ENCODE results near the gene PRKCE. TPM values are rescaled to one million over a fixed set of nuclear protein-coding genes. Genes with fewer than 3 reads are reported as not detected.

PRKCE gene
- total and polyA plus RNA-seq, 7 experiments from 2014 or later: 1.4 to 37.9 (median 19.5) TPM

DNA sequence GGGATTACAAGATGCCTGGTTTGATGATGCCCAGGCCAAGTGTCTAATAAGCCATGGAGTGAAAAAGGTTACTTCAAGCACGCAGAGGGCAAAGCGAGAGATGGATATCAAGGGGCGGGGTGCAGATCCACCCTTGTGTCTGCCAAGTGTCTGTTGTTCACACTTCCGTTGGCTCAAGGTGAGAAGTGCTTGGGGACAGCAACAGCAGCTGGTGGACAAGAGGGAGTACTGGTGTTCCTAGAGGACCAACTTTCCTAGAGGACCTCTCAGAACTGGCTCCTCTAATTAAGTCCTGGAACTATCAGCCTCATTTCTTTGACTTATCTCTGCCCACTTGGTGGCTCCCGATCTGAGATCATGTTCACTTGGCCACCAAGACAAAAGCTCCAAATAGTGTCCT, 299.1 kb downstream of the PRKCE start:
- H3K27ac ChIP-seq (ENCODE audit: low read depth, low read length): no peak overlapping the region
- H3K4me3 ChIP-seq (ENCODE audit: low read length): no peak overlapping the region
- no peak for ATAC-seq
- Mint-ChIP-seq H3K9me3 (no peaks in the 10 kb centered on the region), H3K27me3 (peaks cover 0 to 11% (median 0%) of the 10 kb centered on the region in 5 donors), H3K4me3 (no peak overlapping the region), H3K4me1 (peaks cover 0 to 9% (median 3%) of the 10 kb centered on the region in 7 donors), H3K27ac (no peak overlapping the region), H3K36me3 (peaks cover 0 to 4% (median 0%) of the 10 kb centered on the region in 5 donors)
- DNase-seq: no peak
- no peaks in the 10 kb centered on the region for H3K27me3 ChIP-seq (ENCODE audit: control insufficient read depth in 2 of 2, insufficient read depth in 2 of 2, low read length in 2 of 2)
- no peaks in the 10 kb centered on the region for H3K4me1 ChIP-seq (ENCODE audit: control insufficient read depth in 2 of 2, insufficient read depth in 2 of 2, low read length in 2 of 2)
- ChIA-PET CTCF (interaction anchor here (0.6 kb wide), 1 partner anchor 16 kb away, joined by 3 read pairs; no protein-coding TSS in a partner anchor), POLR2A (no interaction called here)
- H3K36me3 ChIP-seq (ENCODE audit: control insufficient read depth in 2 of 3, insufficient read depth in 3 of 3, low read length in 3 of 3): no peaks in the 10 kb centered on the region
- H3K9me3 ChIP-seq (ENCODE audit: control insufficient read depth in 2 of 3, low read length in 3 of 3): no peaks in the 10 kb centered on the region
- intact Hi-C loops (cut with micrococcal nuclease): no loop called here

DNA sequence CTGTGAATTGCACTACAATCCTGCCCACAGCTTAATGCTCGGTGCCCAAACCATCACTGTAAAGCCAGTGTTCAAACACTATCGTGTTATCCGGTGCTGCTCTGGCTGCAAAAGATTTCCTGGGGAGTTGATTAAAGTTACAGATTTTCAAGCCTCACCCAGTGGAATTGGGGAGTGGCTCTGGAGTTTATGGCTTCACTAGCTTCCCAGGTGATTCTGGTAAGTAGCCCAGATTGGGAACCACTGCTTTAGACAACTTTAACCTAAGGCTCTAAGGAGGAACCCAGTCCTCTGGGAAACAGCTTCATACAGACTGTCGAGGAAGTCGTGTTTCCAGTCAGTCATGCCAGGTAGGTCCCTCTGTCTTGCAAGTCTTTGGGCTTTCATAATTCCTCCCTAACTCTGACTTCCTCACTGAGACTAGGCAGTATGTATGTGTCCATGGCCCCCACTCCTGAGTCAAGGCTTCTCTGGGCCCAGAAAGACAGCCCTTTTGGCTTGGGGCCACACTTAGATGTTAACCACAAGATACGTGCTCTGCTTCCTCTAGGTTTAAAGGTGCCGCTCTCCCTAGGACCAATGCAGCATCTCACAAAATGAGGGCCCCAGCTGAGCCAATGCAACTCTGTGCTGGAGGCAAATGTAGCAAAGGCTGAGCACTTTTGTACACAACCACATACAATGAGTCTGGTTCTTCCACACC, 299.7 kb downstream of the PRKCE start:
- H3K27me3 ChIP-seq (ENCODE audit: control insufficient read depth in 2 of 2, insufficient read depth in 2 of 2, low read length in 2 of 2): no peaks in the 10 kb centered on the region
- Mint-ChIP-seq H3K36me3 (peaks cover 0 to 4% (median 0%) of the 10 kb centered on the region in 5 donors), H3K27ac (no peak overlapping the region), H3K27me3 (peaks cover 0 to 14% (median 0%) of the 10 kb centered on the region in 5 donors), H3K9me3 (no peaks in the 10 kb centered on the region), H3K4me1 (peaks cover 0 to 9% (median 3%) of the 10 kb centered on the region in 7 donors), H3K4me3 (no peak overlapping the region)
- no peaks in the 10 kb centered on the region for H3K4me1 ChIP-seq (ENCODE audit: control insufficient read depth in 2 of 2, insufficient read depth in 2 of 2, low read length in 2 of 2)
- no peaks in the 10 kb centered on the region for H3K9me3 ChIP-seq (ENCODE audit: control insufficient read depth in 2 of 3, low read length in 3 of 3)
- ChIA-PET POLR2A (no interaction called here), CTCF (no interaction called here)
- H3K27ac ChIP-seq (ENCODE audit: low read depth, low read length): no peak overlapping the region
- no peak overlapping the region for H3K4me3 ChIP-seq (ENCODE audit: low read length)
- ATAC-seq (peak; percentile 31), DNase-seq (no peak)
- intact Hi-C loops (cut with micrococcal nuclease): no loop called here
- H3K36me3 ChIP-seq (ENCODE audit: control insufficient read depth in 2 of 3, insufficient read depth in 3 of 3, low read length in 3 of 3): no peaks in the 10 kb centered on the region

DNA sequence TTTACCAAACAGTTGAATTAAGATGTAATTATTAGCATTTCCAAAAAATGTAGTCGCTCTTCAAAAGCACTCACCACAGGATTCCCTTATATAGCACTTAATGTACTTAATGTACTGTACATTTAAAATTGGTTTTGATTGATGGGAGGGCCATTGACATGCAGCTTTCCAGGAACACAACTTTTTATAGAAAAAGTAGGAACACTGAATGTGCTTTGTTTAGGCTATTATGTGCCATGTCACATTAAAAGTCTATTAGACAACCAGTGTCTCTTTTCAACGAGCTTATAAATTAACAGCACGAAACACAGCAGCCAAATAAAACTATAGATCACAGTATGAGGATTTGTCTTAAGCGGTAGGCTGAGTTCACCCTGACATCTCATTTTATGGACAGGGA, 301.1 kb downstream of the PRKCE start:
- H3K27me3 ChIP-seq (ENCODE audit: control insufficient read depth in 2 of 2, insufficient read depth in 2 of 2, low read length in 2 of 2): no peaks in the 10 kb centered on the region
- DNase-seq (no peak), ATAC-seq (no peak)
- no peaks in the 10 kb centered on the region for H3K9me3 ChIP-seq (ENCODE audit: control insufficient read depth in 2 of 3, low read length in 3 of 3)
- no peaks in the 10 kb centered on the region for H3K4me1 ChIP-seq (ENCODE audit: control insufficient read depth in 2 of 2, insufficient read depth in 2 of 2, low read length in 2 of 2)
- Mint-ChIP-seq H3K27me3 (peaks cover 0 to 10% (median 0%) of the 10 kb centered on the region in 5 donors), H3K27ac (no peak overlapping the region), H3K36me3 (peaks cover 0 to 4% (median 0%) of the 10 kb centered on the region in 5 donors), H3K4me1 (peaks cover 0 to 5% (median 3%) of the 10 kb centered on the region in 7 donors), H3K9me3 (no peaks in the 10 kb centered on the region), H3K4me3 (no peak overlapping the region)
- ChIA-PET POLR2A (no interaction called here), CTCF (no interaction called here)
- no peaks in the 10 kb centered on the region for H3K36me3 ChIP-seq (ENCODE audit: control insufficient read depth in 2 of 3, insufficient read depth in 3 of 3, low read length in 3 of 3)
- no peak overlapping the region for H3K4me3 ChIP-seq (ENCODE audit: low read length)
- H3K27ac ChIP-seq (ENCODE audit: low read depth, low read length): no peak overlapping the region
- intact Hi-C loops (cut with micrococcal nuclease): no loop called here

DNA sequence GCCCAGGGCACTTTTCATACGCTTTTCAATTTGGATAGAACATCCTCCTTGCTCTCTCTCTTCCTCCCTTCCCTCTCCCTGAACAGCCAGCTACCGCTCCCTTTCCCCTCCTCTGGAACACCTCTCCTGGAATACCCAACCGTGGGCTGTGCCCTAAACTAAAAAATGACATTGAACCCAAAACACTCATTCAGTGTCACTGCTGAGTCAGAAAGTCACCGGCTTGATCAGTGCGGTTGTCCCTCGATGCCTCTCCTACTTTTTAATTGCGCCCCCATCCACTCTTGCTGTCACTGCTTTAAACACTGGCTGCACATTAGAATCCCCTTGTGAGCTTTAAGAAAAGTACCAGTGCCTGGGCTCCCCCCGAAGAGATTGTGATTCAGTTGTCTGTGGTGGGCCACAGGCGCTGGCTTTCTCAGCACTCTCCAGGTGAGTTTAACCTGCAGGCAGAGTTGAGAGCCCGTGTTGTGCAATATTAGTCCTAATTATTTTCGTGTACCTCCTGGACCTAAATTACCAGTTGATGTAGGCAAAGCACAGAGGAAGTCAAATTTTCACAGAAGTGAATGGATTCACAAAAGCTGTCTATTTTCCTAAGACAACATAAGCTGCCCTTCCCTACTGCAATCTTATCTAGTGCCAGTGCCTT, 302.0 kb downstream of the PRKCE start:
- Histone ChIP-seq H3K9me3 (ENCODE audit: control insufficient read depth in 2 of 3, low read length in 3 of 3) (no peaks in the 10 kb centered on the region), H3K27me3 (ENCODE audit: control insufficient read depth in 2 of 2, insufficient read depth in 2 of 2, low read length in 2 of 2) (no peaks in the 10 kb centered on the region), H3K27ac (ENCODE audit: low read depth, low read length) (no peak overlapping the region), H3K4me3 (ENCODE audit: low read length) (no peak overlapping the region), H3K36me3 (ENCODE audit: control insufficient read depth in 2 of 3, insufficient read depth in 3 of 3, low read length in 3 of 3) (no peaks in the 10 kb centered on the region), H3K4me1 (ENCODE audit: control insufficient read depth in 2 of 2, insufficient read depth in 2 of 2, low read length in 2 of 2) (no peaks in the 10 kb centered on the region)
- intact Hi-C loops (cut with micrococcal nuclease): no loop called here
- POLR2A ChIA-PET: no interaction called here
- CTCF ChIA-PET: no interaction called here
- no peak overlapping the region for H3K4me3 Mint-ChIP-seq
- no peaks in the 10 kb centered on the region for H3K9me3 Mint-ChIP-seq
- no peak overlapping the region for H3K27ac Mint-ChIP-seq
- peaks cover 0 to 7% (median 0%) of the 10 kb centered on the region in 5 donors for H3K27me3 Mint-ChIP-seq
- peaks cover 0 to 4% (median 0%) of the 10 kb centered on the region in 5 donors for H3K36me3 Mint-ChIP-seq
- ATAC-seq (no peak), DNase-seq (no peak)
- H3K4me1 Mint-ChIP-seq: peaks cover 0 to 5% (median 3%) of the 10 kb centered on the region in 7 donors

DNA sequence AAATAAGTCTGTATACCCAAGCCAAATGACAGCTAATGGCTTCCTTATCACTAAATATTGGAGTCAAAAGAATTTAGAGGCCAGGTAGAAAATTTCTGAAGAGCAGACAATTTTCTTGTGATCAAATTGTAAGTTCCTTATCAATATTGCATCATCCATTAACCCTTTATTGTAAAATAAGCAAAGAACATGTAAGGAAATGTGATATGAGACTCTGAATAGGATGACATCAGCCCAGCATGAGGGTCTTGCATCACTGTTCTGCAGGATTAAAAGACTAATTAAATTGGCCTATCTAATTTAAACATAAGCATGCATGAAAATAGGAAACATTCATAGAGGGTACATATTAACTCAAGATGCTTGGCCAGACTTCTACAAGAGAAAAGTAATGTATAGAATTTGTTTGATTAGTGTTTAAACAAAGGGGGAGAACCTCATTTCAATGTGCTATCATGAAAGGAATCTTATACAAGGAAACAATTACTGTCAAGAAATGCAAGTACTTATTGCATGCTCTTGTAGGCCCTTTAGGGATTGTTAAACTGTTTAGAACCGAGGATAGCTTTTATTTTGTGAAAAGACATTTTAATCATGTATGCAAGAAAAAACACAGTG, 302.9 kb downstream of the PRKCE start:
- CTCF ChIA-PET: no interaction called here
- POLR2A ChIA-PET: no interaction called here
- H3K27me3 ChIP-seq (ENCODE audit: control insufficient read depth in 2 of 2, insufficient read depth in 2 of 2, low read length in 2 of 2): no peaks in the 10 kb centered on the region
- H3K36me3 Mint-ChIP-seq: peaks cover 0 to 4% (median 0%) of the 10 kb centered on the region in 5 donors
- H3K27ac Mint-ChIP-seq: no peak overlapping the region
- H3K27ac ChIP-seq (ENCODE audit: low read depth, low read length): no peak overlapping the region
- peaks cover 0 to 3% (median 0%) of the 10 kb centered on the region in 5 donors for H3K27me3 Mint-ChIP-seq
- no peak for DNase-seq
- no peak overlapping the region for H3K4me3 Mint-ChIP-seq
- intact Hi-C loops (cut with micrococcal nuclease): no loop called here
- ATAC-seq: no peak
- H3K4me3 ChIP-seq (ENCODE audit: low read length): no peak overlapping the region
- peaks cover 0 to 5% (median 3%) of the 10 kb centered on the region in 7 donors for H3K4me1 Mint-ChIP-seq
- H3K36me3 ChIP-seq (ENCODE audit: control insufficient read depth in 2 of 3, insufficient read depth in 3 of 3, low read length in 3 of 3): no peaks in the 10 kb centered on the region
- H3K9me3 ChIP-seq (ENCODE audit: control insufficient read depth in 2 of 3, low read length in 3 of 3): no peaks in the 10 kb centered on the region
- no peaks in the 10 kb centered on the region for H3K4me1 ChIP-seq (ENCODE audit: control insufficient read depth in 2 of 2, insufficient read depth in 2 of 2, low read length in 2 of 2)
- H3K9me3 Mint-ChIP-seq: no peaks in the 10 kb centered on the region

DNA sequence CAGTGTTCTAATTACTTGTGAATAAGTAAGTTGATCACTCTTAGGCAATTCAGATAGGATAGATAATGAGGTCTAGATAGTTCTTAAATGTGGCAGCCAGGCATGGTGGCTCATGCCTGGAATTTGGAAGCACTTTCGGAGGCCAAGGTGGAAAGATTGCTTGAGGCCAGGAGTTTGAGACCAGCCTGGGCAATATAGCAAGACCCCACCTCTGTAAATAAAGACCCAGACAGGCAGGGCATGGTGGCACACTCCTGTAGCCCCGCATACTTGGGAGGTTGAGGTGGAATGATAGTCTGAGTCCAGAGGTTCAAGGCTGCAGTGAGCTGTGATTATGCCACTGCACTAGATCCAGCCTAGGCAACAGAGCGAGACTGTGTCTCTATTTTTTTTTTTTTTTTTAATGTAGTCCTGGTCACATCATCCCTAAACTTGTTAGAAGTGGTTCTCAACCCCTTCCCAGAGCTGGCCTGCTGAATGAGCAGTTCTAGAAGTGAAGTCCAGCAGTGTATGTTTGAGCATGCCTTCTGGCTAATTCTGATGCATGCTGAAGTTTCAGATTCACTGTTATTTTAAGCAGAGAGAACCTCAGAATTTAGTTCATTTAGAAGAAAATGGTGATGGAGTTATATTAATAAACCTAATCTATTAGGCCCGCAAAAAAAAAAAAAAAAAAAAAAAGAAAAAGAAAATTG, 306.2 kb downstream of the PRKCE start:
- H3K27ac Mint-ChIP-seq: no peak overlapping the region

More for the DNA sequence above, 306.2 kb downstream of the PRKCE start:
- no peak overlapping the region for H3K4me3 ChIP-seq (ENCODE audit: low read length)
- Mint-ChIP-seq H3K36me3 (peaks cover 0 to 4% (median 0%) of the 10 kb centered on the region in 5 donors), H3K4me1 (peaks cover 0 to 1% (median 0%) of the 10 kb centered on the region in 7 donors), H3K27me3 (peaks cover 0 to 3% (median 0%) of the 10 kb centered on the region in 5 donors), H3K4me3 (no peak overlapping the region), H3K9me3 (no peaks in the 10 kb centered on the region)
- ATAC-seq (no peak), DNase-seq (no peak)
- H3K27ac ChIP-seq (ENCODE audit: low read depth, low read length): no peak overlapping the region
- H3K4me1 ChIP-seq (ENCODE audit: control insufficient read depth in 2 of 2, insufficient read depth in 2 of 2, low read length in 2 of 2): no peaks in the 10 kb centered on the region
- no peaks in the 10 kb centered on the region for H3K36me3 ChIP-seq (ENCODE audit: control insufficient read depth in 2 of 3, insufficient read depth in 3 of 3, low read length in 3 of 3)
- POLR2A ChIA-PET: no interaction called here
- CTCF ChIA-PET: no interaction called here
- no peaks in the 10 kb centered on the region for H3K9me3 ChIP-seq (ENCODE audit: control insufficient read depth in 2 of 3, low read length in 3 of 3)
- no peaks in the 10 kb centered on the region for H3K27me3 ChIP-seq (ENCODE audit: control insufficient read depth in 2 of 2, insufficient read depth in 2 of 2, low read length in 2 of 2)
- intact Hi-C loops (cut with micrococcal nuclease): no loop called here
